ENCODE data around the gene ATP8B3.
A peak's percentile ranks its signal among the peaks of the same experiment; 100 is the strongest.

ATP8B3 gene

GRCh38 chr19:1855040-1855827, 43.2 kb upstream of the ATP8B3 start:
- DNase-seq (peak; percentile 76), ATAC-seq (replicated peaks) (peak; percentile 70 to 78)
- no peaks in the 10 kb centered on the region for H3K9me3 Mint-ChIP-seq
- peaks cover 13 to 15% of the 10 kb centered on the region in 2 donors for H3K36me3 Mint-ChIP-seq
- H3K27me3 Mint-ChIP-seq = no peaks in the 10 kb centered on the region
- H3K27ac Mint-ChIP-seq = peak overlapping the region; percentile 97
- peak overlapping the region; percentile 92 to 93 for H3K4me3 Mint-ChIP-seq
- H3K4me1 Mint-ChIP-seq = peaks cover 41 to 87% of the 10 kb centered on the region in 2 donors

GRCh38 chr19:1854542-1855039, 42.5 kb upstream of the ATP8B3 start:
- ATAC-seq (replicated peaks) (no peak), DNase-seq (no peak)
- Mint-ChIP-seq H3K27me3 (no peaks in the 10 kb centered on the region), H3K9me3 (no peaks in the 10 kb centered on the region), H3K36me3 (peaks cover 13 to 20% of the 10 kb centered on the region in 2 donors), H3K27ac (peak overlapping the region; percentile 43), H3K4me1 (peaks cover 44 to 89% of the 10 kb centered on the region in 2 donors), H3K4me3 (peak overlapping the region; percentile 61 to 92)

DNA sequence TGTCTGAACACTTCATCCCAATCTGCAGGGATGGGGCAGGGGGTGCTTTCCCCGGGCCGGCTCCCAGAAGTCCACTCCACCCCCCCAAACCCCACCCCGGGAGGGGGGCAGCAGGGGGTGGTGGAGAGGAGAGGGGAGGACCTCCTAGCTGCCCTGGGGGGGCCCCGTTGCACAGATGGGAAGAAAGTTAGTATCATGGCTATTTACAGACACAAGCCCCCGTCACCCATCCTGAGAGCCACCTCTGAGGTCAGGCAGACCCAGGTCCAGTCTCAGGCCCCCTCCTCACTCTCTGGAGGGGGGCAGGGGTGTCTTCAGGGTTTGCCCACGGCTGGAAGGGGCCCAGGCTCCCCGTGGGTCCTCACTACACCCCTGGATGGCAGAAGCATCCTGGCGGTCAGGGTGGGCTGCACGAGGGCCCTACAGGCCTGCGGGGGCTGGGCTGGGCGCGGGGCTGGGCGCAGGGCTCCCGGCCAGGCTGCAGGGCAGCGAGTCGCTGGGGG, 42.0 kb upstream of the ATP8B3 start:
- no peak for DNase-seq
- Mint-ChIP-seq H3K27ac (no peak overlapping the region), H3K4me3 (no peak overlapping the region), H3K36me3 (peaks cover 13 to 20% of the 10 kb centered on the region in 2 donors), H3K9me3 (no peaks in the 10 kb centered on the region), H3K27me3 (no peaks in the 10 kb centered on the region), H3K4me1 (peaks cover 39 to 89% of the 10 kb centered on the region in 2 donors)
- ATAC-seq (replicated peaks) = no peak

GRCh38 chr19:1853295-1854038, 41.4 kb upstream of the ATP8B3 start:
- Mint-ChIP-seq H3K27ac (peak overlapping the region; percentile 73), H3K4me1 (peaks cover 36 to 87% of the 10 kb centered on the region in 2 donors), H3K27me3 (no peaks in the 10 kb centered on the region), H3K9me3 (no peaks in the 10 kb centered on the region), H3K36me3 (peaks cover 13 to 20% of the 10 kb centered on the region in 2 donors), H3K4me3 (peak overlapping the region; percentile 39 to 67)
- peak; percentile 75 for DNase-seq
- peak; percentile 5 to 14 for ATAC-seq (replicated peaks)

DNA sequence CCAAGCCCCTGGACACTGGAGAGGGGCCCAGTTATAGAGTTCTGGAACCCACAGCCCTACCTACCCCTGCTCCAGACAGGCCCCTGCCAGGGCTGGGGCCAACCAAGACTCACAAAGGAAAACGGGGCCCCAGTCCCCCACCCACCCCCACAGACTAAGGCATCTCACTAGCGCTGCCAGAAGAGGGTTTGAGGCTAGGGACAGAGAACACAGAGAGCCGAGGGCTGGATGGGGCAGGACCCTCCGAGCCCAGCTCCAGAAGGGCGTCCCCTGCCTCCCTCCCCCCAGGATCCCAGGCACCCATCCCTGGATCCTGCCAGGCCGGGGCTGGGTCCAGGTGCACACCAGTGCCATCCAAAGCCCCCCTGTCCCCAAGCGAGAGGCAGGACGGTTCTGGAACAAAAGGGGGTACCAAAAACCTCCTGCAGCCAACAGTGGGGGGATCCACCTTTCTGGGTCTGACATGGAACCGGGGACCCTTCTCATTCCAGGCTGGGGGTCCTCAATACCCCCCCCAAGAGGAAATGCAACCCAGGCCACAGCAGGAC, 40.6 kb upstream of the ATP8B3 start:
- Mint-ChIP-seq H3K27ac (peak overlapping the region; percentile 51), H3K9me3 (no peaks in the 10 kb centered on the region), H3K4me3 (peak overlapping the region in 1 of 2 donors; percentile 53), H3K36me3 (peaks cover 15 to 22% of the 10 kb centered on the region in 2 donors), H3K27me3 (no peaks in the 10 kb centered on the region), H3K4me1 (peaks cover 32 to 80% of the 10 kb centered on the region in 2 donors)
- ATAC-seq (replicated peaks) (no peak), DNase-seq (no peak)

- H3K4me1 Mint-ChIP-seq = peaks cover 38 to 80% of the 10 kb centered on the region in 2 donors
- peaks cover 20 to 26% of the 10 kb centered on the region in 2 donors for H3K36me3 Mint-ChIP-seq
- DNase-seq (no peak), ATAC-seq (replicated peaks) (no peak)
- H3K4me3 Mint-ChIP-seq = peak overlapping the region in 1 of 2 donors; percentile 53
- H3K9me3 Mint-ChIP-seq = no peaks in the 10 kb centered on the region
- peak overlapping the region; percentile 51 for H3K27ac Mint-ChIP-seq
- no peaks in the 10 kb centered on the region for H3K27me3 Mint-ChIP-seq
Measured at GRCh38 chr19:1851654-1852580, 39.8 kb upstream of the ATP8B3 start.

GRCh38 chr19:1850809-1851653, 39.0 kb upstream of the ATP8B3 start:
- no peak for ATAC-seq (replicated peaks)
- Mint-ChIP-seq H3K27me3 (no peaks in the 10 kb centered on the region), H3K4me1 (peaks cover 43 to 82% of the 10 kb centered on the region in 2 donors), H3K4me3 (peak overlapping the region; percentile 53 to 56), H3K27ac (peak overlapping the region; percentile 77), H3K36me3 (peaks cover 20 to 29% of the 10 kb centered on the region in 2 donors), H3K9me3 (no peaks in the 10 kb centered on the region)
- no peak for DNase-seq

DNA sequence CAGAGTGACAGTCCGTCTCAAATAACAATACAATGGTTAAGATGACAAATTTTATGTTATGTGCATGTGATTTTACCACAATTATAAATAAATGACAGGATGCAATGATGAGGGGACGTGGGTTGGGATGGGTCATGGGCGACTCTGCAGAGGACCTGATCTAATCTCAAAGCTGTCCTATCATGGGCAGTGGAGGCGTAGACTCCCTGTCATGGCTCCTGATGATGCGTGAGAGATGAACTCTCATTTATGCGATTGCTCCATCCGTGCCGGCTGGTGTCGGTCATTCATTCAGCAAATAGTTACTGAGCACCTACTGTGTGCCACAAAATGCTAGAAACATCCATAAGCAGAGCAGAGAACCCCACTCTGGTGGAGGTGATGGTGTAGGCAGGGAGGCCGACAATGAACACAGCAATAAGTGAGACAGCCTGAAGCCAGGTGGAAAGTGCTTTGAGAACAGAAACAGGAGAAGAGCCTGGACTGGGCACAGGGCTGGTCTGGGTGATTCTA, 37.9 kb upstream of the ATP8B3 start:
- no peaks in the 10 kb centered on the region for H3K9me3 Mint-ChIP-seq
- no peak for DNase-seq
- ATAC-seq (replicated peaks) = no peak
- H3K36me3 Mint-ChIP-seq = peaks cover 18 to 33% of the 10 kb centered on the region in 2 donors
- peak overlapping the region; percentile 26 to 56 for H3K4me3 Mint-ChIP-seq
- H3K4me1 Mint-ChIP-seq = peaks cover 44 to 85% of the 10 kb centered on the region in 2 donors
- no peaks in the 10 kb centered on the region for H3K27me3 Mint-ChIP-seq
- peak overlapping the region; percentile 79 for H3K27ac Mint-ChIP-seq

DNA sequence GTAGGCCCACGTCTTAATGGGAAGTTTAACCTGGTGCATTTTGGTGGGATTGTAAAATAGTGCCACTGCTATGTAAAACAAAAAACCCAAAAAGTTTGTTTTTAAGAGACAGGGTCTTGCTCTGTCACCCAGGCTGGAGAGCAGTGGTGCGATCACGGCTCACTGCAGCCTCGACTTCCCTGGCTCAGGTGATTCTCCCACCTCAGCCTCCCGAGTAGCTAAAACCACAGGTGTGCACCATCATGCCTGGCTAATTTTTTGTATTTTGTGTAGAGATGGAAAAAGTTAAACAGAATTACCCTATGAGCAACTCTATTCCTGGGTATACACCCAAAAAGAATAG, 37.0 kb upstream of the ATP8B3 start:
- Mint-ChIP-seq H3K4me1 (peaks cover 45 to 84% of the 10 kb centered on the region in 2 donors), H3K27ac (peak overlapping the region; percentile 95), H3K36me3 (peaks cover 19 to 37% of the 10 kb centered on the region in 2 donors), H3K9me3 (no peaks in the 10 kb centered on the region), H3K27me3 (no peaks in the 10 kb centered on the region), H3K4me3 (peak overlapping the region; percentile 79 to 84)
- no peak for DNase-seq
- no peak for ATAC-seq (replicated peaks)

GRCh38 chr19:1848399-1849131, 36.5 kb upstream of the ATP8B3 start, which contains the start of gene REXO1:
TSS of gene REXO1 (minus strand) at chr19:1848483. CDS start at chr19:1848358, 125 bp downstream.
- Mint-ChIP-seq H3K4me1 (peaks cover 45 to 87% of the 10 kb centered on the region in 2 donors), H3K27ac (peak within 1 kb of the TSS; percentile 98), H3K4me3 (peak within 1 kb of the TSS; percentile 91 to 95), H3K36me3 (peaks cover 20 to 36% of the 10 kb centered on the region in 2 donors), H3K9me3 (no peaks in the 10 kb centered on the region), H3K27me3 (no peaks in the 10 kb centered on the region)
- DNase-seq (peak; percentile 96), ATAC-seq (replicated peaks) (peak; percentile 78 to 84)

DNA sequence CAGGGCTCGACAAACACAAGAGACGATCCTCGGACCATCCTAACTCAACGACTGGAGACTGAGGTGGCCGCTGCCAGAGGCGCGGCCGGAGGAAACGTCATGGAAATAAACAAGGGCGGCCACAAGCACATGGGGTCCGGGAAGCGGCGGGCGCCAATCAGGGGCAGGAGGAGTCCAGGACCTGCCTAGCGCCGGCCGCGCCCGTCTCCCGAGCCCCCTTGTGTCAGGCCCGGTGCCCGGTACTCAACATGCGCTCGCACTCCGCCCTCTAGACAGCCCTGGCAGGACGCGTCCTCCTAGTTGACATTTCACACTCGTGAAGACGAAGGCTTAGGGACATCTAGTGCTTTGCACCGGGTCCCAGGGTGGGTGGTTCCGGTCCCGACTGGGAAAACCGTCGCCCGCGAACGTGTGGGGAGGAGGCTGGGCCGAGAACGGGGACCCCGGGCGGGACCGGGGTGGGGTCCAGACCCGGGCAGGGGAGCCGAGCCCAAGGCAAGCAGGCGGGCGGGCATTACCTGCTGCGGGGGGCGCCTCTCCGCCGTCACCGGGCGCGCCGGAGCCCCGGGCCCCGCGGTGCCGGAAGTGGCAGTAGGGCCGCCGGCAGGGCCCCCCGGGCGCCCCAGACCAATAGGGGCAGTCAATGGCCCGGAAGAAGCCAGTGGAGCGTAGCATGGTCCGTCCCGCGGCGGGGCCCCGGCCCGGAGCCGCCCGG, 35.8 kb upstream of the ATP8B3 start:
- Mint-ChIP-seq H3K27me3 (no peaks in the 10 kb centered on the region), H3K27ac (peak overlapping the region; percentile 98), H3K36me3 (peaks cover 17 to 31% of the 10 kb centered on the region in 2 donors), H3K9me3 (no peaks in the 10 kb centered on the region), H3K4me3 (peak overlapping the region; percentile 91 to 95), H3K4me1 (peaks cover 40 to 83% of the 10 kb centered on the region in 2 donors)
- DNase-seq = no peak
- peak; percentile 43 to 45 for ATAC-seq (replicated peaks)

Measured in stimulated activated naive B cell treated with anti-CD40 and anti-IgM and Interleukin-4, amounts not matched to agents 10 μg/mL and 1 μg/mL and 100 μg/mL, for 72 hours (primary cell).